Hepatic stellate cell (primary cell): ENCODE results near the gene CDH12.
"Not testable (repeated sequence)": the region's sequence is repeated elsewhere in the genome, so short reads cannot be mapped to it uniquely, and the experiment has no call there.

ENCODE experiments used
- DNase-seq: peaks from one replicate; pipeline ENCODE4 v3.0.0; 2011; ENCODE audit warnings: low spot score

The CDH12 gene

DNA sequence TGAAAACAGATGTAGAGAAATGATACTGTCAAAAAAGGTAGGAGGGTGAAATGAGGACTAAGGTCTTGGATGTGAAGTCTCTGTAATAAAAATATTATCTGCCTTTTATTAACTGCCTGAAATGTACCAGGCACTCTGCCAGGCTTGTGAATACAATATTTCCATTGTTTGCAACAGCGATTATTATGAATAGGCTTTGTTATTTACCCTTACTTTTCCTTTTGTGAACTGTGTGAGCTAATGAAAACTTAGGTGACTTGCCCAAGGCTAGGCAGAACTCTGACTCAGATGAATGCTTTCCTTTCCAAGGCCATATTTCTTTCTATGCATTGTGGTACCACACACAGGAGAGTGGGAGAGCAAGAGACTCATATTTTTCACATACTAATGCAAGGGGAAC lies 204.1 kb downstream of the CDH12 start:
- DNase-seq = no peak

DNA sequence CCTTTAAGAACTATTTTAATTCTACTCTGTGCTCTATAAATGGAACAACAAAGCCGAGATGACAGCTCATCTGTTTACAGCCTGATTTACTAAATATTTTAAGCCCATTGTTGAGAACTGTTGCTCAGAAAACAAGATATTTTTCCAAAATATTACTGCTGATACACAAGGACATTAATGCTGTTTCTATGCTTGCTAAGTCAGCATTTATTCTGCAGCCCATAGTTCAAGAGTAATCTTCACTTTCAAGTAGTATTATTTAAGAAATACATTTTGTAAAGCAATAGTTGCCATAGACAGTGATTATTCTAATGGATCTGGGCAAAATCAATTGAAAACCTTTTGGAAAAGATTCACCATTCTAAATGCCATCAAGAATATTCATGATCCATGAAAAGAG lies 208.3 kb downstream of the CDH12 start:
- no peak for DNase-seq

DNA sequence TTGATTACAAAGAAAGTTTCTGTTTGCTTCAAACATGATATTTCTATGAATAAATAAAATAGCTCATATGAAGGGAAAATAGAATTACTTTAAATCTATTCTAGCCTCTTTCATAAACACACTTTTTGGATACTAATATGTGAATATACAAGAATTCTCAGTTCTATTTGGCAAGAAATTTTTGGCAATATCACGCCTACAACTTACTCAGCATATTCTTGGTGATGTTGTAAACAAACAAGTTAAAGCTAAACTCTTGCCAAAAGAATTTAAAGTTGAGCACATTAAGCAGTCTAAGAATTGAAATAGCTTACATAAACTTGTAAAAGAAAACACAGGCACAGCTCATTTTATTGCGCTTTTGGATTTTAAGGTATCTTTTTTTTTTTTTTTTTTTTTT lies 209.8 kb downstream of the CDH12 start:
- no peak for DNase-seq

DNA sequence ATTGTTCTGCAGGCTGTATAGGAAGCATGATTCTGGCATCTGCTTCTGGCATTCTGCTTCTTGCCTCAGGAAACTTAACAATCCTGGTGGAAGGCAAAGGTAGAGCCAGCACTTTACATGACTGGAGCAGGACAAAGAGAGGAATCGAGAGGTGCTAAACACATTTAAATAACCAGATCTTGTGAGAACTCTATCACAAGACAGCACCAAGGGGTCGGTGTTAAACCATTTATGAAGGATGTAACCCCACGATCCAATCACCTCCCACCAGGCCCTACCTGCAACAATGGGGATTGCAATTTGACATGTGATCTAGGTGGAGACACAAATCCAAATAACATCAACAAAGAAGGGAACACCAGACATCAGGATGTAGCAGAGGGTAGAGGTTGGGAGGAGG lies 221.5 kb downstream of the CDH12 start:
- no peak for DNase-seq

DNA sequence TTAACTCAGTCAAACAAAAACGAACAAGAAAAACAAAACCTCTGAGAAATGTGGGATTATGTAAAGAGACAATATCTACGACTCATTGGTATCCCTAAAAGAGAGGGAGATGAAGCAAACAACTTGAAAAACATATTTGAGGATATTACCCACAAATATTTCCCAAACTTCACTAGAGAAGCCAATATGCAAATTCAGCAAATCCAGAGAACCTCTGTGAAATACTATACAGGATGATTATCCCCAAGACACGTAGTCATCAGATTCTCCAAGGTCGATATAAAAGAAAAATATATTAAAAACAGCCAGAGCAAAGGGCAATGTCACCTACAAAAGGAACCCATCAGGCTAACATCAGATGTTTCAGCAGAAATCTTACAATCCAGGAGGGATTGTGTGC lies 226.1 kb downstream of the CDH12 start:
- DNase-seq = no peak

DNA sequence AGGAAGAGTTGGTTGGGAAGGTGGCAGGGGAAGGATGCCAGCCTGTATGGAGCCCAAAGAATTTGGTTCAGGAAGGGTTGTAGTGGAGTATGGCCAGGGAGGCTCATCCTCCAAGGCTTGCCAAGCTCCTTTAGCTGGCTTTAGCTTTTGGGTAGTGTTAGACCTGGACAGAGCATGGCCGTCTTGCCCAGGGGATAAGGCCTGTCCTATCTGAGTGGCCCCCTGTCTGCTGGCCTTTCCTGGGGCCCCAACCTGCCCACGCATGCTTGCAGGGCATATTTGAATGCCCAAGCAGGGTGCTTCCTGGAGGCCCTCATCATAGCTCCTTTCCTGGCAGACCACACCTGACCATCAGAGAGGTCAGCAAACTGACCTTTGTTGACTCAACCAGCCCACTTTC lies 227.7 kb downstream of the CDH12 start:
- DNase-seq = no peak

DNA sequence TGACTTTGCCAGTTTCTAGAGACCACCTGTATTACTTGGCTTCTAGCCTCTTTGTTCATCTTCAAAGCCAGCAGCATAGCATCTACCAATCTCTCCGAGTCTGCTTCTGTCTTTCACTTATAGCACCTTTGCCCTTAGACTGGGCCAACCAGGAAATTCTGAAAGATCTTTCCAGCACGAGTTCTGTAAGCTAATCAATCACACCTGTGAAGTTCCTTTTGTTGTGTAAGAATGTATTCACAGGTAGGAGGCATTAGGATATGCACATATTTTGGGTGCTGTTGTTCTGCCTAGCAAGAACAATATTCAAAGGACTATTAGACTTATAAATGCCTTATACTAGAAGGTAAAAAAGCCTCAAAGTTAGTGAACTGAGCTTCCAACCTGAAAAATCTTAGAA lies 232.1 kb downstream of the CDH12 start:
- DNase-seq = no peak

DNA sequence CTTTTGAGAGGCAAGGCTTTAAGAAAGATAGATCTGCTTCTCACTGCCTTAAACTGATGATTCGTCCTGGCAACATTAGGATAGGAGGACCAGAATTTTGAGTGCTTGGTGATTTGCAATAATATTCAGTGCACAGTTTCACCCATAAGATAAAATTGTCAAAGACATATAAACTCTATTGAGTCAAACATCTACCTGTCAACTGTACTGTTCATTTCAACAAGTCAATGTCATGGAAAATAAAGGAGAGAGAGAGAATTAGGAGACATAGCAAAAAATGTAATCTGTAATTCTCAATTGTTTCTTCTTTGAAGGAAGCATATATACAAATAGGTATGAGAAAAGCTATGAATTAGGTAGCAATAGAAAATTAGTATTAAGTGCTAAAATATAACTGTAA lies 237.2 kb downstream of the CDH12 start:
- no peak for DNase-seq

DNA sequence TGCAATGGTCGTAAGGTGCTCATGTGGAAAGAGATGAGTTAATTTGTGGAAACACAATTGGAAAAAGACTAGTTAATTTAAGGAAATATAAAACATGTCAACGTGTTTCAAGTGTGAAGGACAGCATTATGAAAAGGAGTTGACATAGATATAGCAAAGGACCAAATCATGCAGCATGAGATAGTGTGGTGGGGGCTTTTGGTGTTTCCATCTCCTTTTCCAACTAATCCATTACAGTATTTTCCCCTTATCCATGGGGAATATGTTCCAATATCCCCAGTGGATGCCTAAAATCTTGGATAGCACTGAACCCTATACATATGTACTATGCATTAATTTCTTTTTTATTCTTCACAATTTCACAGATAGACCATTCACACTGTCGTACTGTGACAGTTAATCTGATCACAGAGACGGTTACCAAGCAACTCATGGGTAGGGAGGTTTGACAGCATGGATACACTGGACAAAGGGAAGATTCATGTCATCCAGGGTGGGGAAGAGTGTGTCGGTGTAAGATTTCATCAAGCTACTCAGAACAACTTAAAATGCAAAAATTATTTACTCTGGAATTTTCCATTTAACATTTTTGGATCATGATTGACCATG lies 238.6 kb downstream of the CDH12 start:
- no peak for DNase-seq

DNA sequence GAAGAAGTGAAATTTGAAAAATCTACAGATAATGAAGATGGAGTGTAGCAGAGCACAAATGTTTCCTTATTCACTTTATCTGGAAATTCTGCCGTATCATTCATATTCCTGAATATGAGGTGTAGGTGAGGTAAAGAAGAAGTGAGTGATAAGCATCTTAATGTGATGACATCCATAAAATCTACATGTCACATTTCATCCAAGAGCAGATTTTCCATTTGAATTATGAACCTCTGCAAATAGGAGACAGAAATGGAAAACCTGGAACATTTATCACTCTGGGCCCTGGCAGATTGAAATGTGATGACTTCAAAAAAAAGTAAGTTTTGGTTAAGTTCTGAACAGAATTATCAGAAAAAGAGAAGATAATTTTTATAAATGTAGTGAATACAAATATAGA lies 240.2 kb downstream of the CDH12 start:
- no peak for DNase-seq

DNA sequence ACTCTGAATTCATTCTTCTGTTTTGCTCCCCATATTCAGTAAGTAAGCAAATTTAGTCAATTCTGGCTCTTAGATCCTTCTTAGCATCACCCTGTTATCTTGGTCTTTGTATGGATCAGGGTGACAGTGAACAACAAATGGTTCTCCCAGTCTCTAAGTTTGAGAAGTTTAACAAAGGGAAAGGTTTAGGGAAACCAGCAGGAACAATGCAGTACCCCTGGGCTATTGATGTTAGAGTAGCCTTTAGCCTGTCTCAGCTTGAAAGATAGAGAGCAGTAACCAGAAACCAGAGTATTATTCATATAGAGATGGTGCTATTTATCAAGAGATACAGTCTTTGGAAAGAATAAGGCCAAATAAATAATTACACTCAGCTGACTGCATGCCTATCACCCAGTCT lies 241.8 kb downstream of the CDH12 start:
- DNase-seq = no peak

DNA sequence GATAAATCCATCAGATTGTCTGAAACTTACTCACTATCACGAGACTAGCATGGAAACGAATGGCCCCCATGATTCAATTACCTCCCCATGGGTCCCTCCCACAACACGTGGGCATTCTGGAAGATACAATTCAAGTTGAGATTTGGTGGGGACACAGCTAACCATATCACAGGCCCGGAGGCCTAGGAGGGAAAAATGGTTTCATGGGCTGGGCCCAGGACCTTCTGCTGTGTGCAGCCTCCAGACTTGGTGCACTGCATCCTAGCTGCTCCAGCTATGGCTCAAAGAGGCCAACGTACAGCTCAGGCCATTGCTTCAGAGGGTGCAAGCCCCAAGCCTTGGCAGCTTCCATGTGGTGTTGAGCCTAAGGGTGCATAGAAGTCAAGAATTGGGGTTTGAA lies 245.6 kb downstream of the CDH12 start:
- not testable (repeated sequence) for DNase-seq

DNA sequence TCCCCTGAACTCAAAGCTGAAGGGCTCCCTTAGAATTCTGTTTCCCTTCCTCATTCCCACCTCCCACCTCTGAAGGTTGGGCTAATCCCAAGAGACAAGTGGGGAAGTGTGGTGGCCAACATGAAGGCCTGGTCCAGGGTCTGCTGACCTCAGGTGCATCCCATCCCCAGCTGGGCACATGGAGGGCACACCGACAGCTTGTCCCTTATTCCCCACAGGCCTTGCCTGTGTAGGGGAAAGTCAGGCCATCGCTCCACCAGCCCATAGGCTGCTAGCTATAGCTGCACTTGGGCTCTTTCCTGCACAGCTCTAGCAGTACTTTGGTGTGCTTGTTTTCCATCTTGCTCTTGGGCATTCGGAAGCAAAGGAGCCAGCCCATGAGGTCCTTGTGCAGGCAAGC lies 247.7 kb downstream of the CDH12 start:
- no peak for DNase-seq

DNA sequence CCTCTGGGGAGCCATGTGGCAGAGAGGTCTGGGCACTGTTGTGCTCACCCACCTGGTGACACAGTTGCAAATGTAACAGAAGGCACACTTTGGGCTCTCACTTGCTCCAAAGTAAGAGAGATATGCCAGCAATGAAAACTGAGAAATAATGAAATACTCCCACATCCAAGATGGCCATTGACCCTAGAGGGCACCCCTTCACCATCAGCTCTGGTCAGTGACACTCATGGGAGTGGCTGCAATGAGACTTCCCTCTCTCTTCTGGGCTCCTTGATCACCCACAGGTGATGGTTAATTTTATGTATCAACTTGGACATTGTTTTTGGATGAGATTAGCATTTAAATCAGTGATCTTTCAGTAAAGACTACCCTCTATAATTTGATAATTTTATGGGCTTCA lies 248.4 kb downstream of the CDH12 start:
- DNase-seq = no peak

DNA sequence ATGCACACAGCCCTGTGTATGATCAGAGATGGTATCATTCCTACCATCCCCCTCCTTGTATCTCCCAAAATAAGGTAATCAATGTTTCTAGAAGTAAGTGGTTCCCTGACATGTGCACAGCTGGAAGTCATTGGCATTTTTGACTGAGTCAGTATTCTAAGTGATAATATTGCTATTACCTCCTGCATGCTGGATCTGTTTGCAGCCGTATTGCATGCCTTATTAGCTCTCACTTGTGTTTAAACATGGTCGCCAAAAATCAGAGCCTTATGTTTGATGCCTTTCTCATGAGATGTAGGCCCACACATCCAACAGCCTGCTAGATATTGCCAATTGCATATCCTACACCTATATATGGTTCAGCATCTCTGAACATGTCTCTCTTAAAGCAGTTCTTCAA lies 254.3 kb downstream of the CDH12 start:
- DNase-seq = no peak

DNA sequence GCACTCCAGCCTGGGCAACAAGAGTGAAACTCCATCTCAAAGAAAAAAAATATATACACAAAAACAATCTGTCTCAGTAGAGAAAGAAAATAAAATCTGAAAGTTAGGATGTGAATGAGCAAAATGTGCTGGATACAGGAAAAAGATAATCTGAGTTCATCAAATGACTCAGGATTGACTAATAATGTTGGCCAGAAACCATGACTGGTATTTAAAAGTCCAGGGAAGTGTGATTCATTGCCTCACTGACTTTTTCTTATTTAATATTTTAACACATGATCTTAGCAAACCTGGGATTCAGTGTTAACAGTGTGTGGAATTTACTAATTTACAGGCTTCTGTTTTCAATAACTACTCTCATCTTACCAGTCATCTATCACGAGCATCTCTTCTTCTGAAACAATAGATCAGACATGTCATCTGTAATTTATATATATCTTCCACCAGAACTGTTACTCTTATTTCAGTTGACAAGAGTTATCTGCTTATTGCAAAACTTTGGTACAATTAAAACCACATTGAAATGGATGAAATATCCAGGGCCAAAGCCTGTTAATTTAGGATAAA lies 256.7 kb downstream of the CDH12 start:
- DNase-seq = no peak

DNA sequence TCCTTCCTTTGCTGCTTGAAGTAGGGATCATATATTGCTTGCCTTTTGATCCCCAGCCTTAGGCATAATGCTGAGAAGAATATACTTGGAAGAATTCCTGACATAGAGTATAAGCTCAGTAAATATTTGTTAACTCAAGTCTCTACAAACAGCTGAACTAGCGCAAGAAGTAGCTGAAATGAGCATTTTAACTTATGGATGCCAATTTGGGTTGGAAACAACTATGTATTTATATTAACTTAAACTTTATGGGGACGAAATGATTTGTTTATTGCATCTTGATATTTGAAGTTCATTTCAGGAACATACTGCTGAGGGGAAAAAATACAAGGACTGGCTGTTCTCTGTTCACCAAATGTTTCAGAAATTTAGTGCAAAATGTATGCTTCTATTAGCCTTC lies 258.7 kb downstream of the CDH12 start:
- no peak for DNase-seq

DNA sequence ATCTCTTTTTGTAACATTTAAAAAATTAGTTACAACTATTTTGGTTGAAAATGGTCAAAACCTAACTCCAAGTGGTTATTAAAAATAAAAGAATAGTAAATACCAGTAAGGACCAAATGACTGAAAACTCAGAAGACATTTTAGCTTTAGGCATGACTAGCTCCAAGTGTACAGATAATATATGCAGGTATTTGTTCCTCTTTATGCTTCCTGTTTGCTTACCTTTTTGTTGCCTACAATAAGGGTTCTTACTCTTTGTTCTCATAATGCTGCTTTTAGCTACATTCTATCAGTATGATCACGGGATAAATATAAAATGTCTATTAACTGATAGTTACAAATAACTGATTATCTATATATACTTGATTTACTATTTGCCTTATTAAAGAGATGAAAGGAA lies 259.6 kb downstream of the CDH12 start:
- DNase-seq = no peak

DNA sequence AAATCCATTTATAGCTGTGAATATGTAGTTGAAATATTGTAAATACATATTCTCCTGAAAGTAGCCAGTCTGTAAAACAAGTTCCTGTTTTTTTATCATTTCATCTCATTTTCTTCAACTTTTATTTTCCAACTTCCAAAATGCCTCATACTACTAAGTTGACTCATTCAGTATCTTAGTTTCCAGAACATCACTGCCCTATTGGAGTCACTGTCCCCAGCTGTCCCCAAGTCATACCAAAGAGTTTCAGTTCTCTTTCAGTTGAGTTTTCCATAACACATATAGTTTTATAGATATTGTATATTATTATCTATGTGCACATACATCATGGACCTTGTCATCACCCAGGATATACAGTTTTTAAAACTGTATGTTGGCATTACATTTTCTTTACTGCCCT lies 261.7 kb downstream of the CDH12 start:
- DNase-seq = no peak

DNA sequence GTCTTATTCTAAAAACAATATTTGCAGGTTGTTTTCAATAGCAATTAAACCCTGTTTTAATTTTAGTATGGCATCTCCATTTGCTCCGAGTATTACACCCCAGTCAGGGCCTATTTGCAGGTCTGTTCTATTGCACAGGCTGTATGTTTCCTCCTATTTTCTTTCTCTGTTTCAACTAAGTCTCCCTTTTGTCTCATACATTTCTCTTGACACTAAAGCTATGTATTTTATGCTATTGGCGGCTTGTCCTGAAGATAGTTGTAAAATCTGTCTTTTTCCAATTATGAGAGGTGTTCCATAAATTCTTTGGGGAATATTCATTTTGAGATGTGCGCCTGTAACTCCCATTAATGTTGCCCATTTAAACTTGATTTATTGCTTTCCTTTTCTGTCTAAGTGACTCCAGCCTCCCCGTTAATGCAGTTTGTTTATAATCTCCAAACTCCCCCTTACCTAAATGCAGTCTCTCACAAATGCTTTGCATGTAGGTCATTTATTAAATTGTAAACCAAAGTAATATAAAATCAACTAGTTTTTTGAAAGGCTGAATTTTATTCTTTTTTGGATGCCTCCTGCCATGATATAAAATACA lies 262.4 kb downstream of the CDH12 start:
- no peak for DNase-seq

DNA sequence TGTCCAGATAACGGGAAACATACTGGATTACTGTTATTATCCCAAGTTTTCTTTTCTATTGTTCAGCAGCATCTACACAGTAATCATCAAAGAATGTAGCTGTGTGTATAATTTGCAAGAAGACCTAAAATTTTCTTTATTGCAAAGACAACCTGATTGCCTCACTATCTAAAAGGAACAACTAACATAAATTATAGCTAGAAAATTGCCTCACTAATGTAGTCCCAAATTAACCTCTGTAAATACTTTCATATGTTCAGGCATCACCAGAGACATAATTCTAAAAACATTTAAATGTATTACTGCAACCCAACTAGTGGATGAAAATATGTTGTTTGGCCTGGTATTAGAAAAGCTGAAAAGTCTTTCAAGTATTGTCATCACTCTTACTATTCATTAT lies 275.4 kb downstream of the CDH12 start:
- DNase-seq = no peak

DNA sequence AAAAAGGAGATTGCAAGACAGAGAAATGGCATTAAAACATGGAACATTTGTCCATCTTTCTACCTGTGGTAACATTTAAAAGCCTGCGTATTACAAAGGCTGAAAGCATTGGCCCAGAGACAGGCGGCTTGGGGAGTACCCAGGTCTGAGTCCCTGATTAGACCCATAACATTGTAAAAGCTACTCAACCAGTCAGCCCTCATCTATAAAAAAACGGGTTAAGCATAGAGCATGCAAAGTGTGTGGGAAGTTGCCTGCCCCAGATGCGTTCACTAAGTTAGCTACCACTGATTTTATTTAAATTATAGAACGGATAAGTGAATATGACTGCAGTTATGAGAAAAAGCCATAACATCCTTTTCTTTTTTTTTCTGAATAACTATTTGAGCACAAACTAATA lies 276.1 kb downstream of the CDH12 start:
- DNase-seq = no peak

DNA sequence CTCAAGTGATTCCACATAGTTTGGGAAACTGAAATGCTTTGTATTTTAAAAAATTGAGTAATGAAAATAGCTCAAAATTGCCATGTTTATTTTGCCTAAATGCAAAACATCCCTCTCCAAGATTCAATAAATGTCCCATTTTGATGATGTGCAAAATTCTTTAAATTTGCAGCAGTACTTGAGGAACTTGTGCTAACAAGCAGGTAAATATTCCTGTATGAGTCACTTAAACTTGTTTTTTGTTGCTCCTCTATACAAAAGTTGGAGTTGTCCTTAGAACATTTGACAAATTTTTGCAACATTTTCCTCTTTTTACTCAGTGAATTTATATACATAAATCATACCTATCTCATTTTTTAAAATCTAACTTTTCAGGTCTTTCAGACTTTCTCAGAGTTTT lies 280.2 kb downstream of the CDH12 start:
- DNase-seq = no peak

DNA sequence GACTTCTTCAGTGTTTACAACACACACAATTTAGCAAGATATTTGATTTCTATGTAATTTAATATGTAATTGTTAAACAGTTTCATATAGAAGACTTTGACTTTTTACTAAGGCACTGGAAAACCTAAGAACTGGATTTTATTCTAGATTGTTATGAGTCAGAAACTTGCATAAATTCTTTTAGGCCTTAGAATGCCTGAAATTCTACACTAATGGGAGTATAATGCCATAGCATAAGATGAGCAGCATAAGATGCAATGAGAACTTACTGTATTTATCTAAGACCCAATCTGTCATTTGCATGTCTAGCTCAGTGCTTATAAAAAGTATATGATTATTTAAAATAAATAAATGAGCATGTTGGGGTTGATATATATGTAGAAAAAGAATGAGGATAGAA lies 285.2 kb downstream of the CDH12 start:
- DNase-seq = no peak
